GM23248 (cell line): ENCODE data around the gene GAREM2.

Experiments
- EZH2 ChIP-seq: fragments of 200-600 bp; sonication (generic); IDR thresholded peaks from 2 replicates; pipeline ENCODE4 v1.6.1; 2018; ENCODE audit warnings: antibody characterized with exemption, mild to moderate bottlenecking; ENCODE audit not compliant: insufficient read depth, poor library complexity, severe bottlenecking
- EZH2phosphoT487 ChIP-seq: fragments of 200-600 bp; sonication (generic); IDR thresholded peaks from 2 replicates; pipeline ENCODE4 v1.6.1; 2018; ENCODE audit warnings: antibody characterized with exemption, moderate library complexity, mild to moderate bottlenecking, low read depth; ENCODE audit not compliant: insufficient read depth

- TF ChIP-seq EZH2 (no peak), EZH2phosphoT487 (no peak)
Observed at GRCh38 chr2:26144953-26145680, 27.8 kb upstream of the GAREM2 start.
